ENCODE measurements around the gene WWOX.

WWOX gene

GRCh38 chr16:78249832-78250231 is 150.4 kb downstream of the WWOX start:
- DNase-seq: no peak
- no peak overlapping the region for H4K12ac ChIP-seq (ENCODE audit: low read depth, low read length)
- H2BK5ac ChIP-seq (ENCODE audit: low read depth, low read length, poor library complexity): no peak overlapping the region
- no peaks in the 10 kb centered on the region for H3K79me2 ChIP-seq (ENCODE audit: control insufficient read depth, insufficient read depth, low read length, poor library complexity)
- H2BK120ac ChIP-seq (ENCODE audit: insufficient read depth, low read length, poor library complexity): no peak overlapping the region
- H3K18ac ChIP-seq (ENCODE audit: low read length): no peak overlapping the region
- H4K8ac ChIP-seq (ENCODE audit: low read depth, low read length): no peak overlapping the region
- H3K4me2 ChIP-seq (ENCODE audit: low read length): no peak overlapping the region
- H3K36me3 ChIP-seq (ENCODE audit: control insufficient read depth in 1 of 2, insufficient read depth in 2 of 2, low read length in 2 of 2): no peaks in the 10 kb centered on the region
- H2AK5ac ChIP-seq (ENCODE audit: low read length): no peak overlapping the region
- WGBS (ENCODE audit: extremely low coverage, insufficient coverage, insufficient read length): no CpG with 5 or more reads among the region's 3 CpGs
- no peaks in the 10 kb centered on the region for H3K9me3 ChIP-seq (ENCODE audit: insufficient read depth, low read depth, low read length)
- H4K91ac ChIP-seq (ENCODE audit: low read depth, low read length): no peak overlapping the region
- H2BK12ac ChIP-seq (ENCODE audit: low read length): no peak overlapping the region
- H3K14ac ChIP-seq (ENCODE audit: low read length): no peak overlapping the region
- no peak overlapping the region for H3K4me3 ChIP-seq (ENCODE audit: low read depth, low read length)
- no peak overlapping the region for H3K27ac ChIP-seq (ENCODE audit: low read depth, low read length)
- peaks cover 0 to 2% of the 10 kb centered on the region in 2 experiments for H3K4me1 ChIP-seq (ENCODE audit: control insufficient read depth in 1 of 2, insufficient read depth in 2 of 2, low read length in 2 of 2)
- no peaks in the 10 kb centered on the region for H3K79me1 ChIP-seq (ENCODE audit: low read length)
- H3K4ac ChIP-seq (ENCODE audit: low read depth, low read length): no peak overlapping the region
- H3K9ac ChIP-seq (ENCODE audit: low read length): no peak overlapping the region
- H3K27me3 ChIP-seq (ENCODE audit: insufficient read depth, low read length): no peaks in the 10 kb centered on the region
- no peak overlapping the region for H3K23ac ChIP-seq (ENCODE audit: low read length)
- no peak overlapping the region for H2AFZ ChIP-seq (ENCODE audit: insufficient read depth, low read length, poor library complexity)

GRCh38 chr16:78251115-78251514 is 151.7 kb downstream of the WWOX start:
- Histone ChIP-seq H3K27ac (ENCODE audit: low read depth, low read length) (no peak overlapping the region), H3K4me1 (ENCODE audit: control insufficient read depth in 1 of 2, insufficient read depth in 2 of 2, low read length in 2 of 2) (peaks cover 0 to 2% of the 10 kb centered on the region in 2 experiments), H2AK5ac (ENCODE audit: low read length) (no peak overlapping the region), H4K91ac (ENCODE audit: low read depth, low read length) (no peak overlapping the region), H3K4me3 (ENCODE audit: low read depth, low read length) (no peak overlapping the region), H3K9ac (ENCODE audit: low read length) (no peak overlapping the region), H2BK12ac (ENCODE audit: low read length) (no peak overlapping the region), H3K79me2 (ENCODE audit: control insufficient read depth, insufficient read depth, low read length, poor library complexity) (no peaks in the 10 kb centered on the region), H3K36me3 (ENCODE audit: control insufficient read depth in 1 of 2, insufficient read depth in 2 of 2, low read length in 2 of 2) (no peaks in the 10 kb centered on the region), H3K79me1 (ENCODE audit: low read length) (no peaks in the 10 kb centered on the region), H2BK5ac (ENCODE audit: low read depth, low read length, poor library complexity) (no peak overlapping the region), H3K4ac (ENCODE audit: low read depth, low read length) (no peak overlapping the region), H2BK120ac (ENCODE audit: insufficient read depth, low read length, poor library complexity) (no peak overlapping the region), H3K27me3 (ENCODE audit: insufficient read depth, low read length) (no peaks in the 10 kb centered on the region), H3K9me3 (ENCODE audit: insufficient read depth, low read depth, low read length) (no peaks in the 10 kb centered on the region), H4K8ac (ENCODE audit: low read depth, low read length) (no peak overlapping the region), H3K14ac (ENCODE audit: low read length) (no peak overlapping the region), H3K23ac (ENCODE audit: low read length) (no peak overlapping the region), H3K18ac (ENCODE audit: low read length) (no peak overlapping the region), H2AFZ (ENCODE audit: insufficient read depth, low read length, poor library complexity) (no peak overlapping the region), H4K12ac (ENCODE audit: low read depth, low read length) (no peak overlapping the region), H3K4me2 (ENCODE audit: low read length) (no peak overlapping the region)
- WGBS (ENCODE audit: extremely low coverage, insufficient coverage, insufficient read length): no CpG with 5 or more reads among the region's 5 CpGs
- DNase-seq: no peak

GRCh38 chr16:78252757-78253156 is 153.3 kb downstream of the WWOX start:
- H3K36me3 ChIP-seq (ENCODE audit: control insufficient read depth in 1 of 2, insufficient read depth in 2 of 2, low read length in 2 of 2): no peaks in the 10 kb centered on the region
- WGBS (ENCODE audit: extremely low coverage, insufficient coverage, insufficient read length): no CpG with 5 or more reads among the region's 5 CpGs
- no peak overlapping the region for H3K9ac ChIP-seq (ENCODE audit: low read length)
- H3K23ac ChIP-seq (ENCODE audit: low read length): no peak overlapping the region
- no peak overlapping the region for H3K4me2 ChIP-seq (ENCODE audit: low read length)
- no peak overlapping the region for H2BK120ac ChIP-seq (ENCODE audit: insufficient read depth, low read length, poor library complexity)
- peaks cover 3 to 4% of the 10 kb centered on the region in 2 experiments for H3K4me1 ChIP-seq (ENCODE audit: control insufficient read depth in 1 of 2, insufficient read depth in 2 of 2, low read length in 2 of 2)
- H3K9me3 ChIP-seq (ENCODE audit: insufficient read depth, low read depth, low read length): no peaks in the 10 kb centered on the region
- no peak overlapping the region for H3K4ac ChIP-seq (ENCODE audit: low read depth, low read length)
- H3K27ac ChIP-seq (ENCODE audit: low read depth, low read length): no peak overlapping the region
- H3K27me3 ChIP-seq (ENCODE audit: insufficient read depth, low read length): no peaks in the 10 kb centered on the region
- no peak overlapping the region for H4K12ac ChIP-seq (ENCODE audit: low read depth, low read length)
- H2BK12ac ChIP-seq (ENCODE audit: low read length): no peak overlapping the region
- H2AFZ ChIP-seq (ENCODE audit: insufficient read depth, low read length, poor library complexity): no peak overlapping the region
- no peak overlapping the region for H4K8ac ChIP-seq (ENCODE audit: low read depth, low read length)
- H2AK5ac ChIP-seq (ENCODE audit: low read length): no peak overlapping the region
- no peak overlapping the region for H3K4me3 ChIP-seq (ENCODE audit: low read depth, low read length)
- no peak overlapping the region for H4K91ac ChIP-seq (ENCODE audit: low read depth, low read length)
- DNase-seq: no peak
- no peak overlapping the region for H2BK5ac ChIP-seq (ENCODE audit: low read depth, low read length, poor library complexity)
- H3K14ac ChIP-seq (ENCODE audit: low read length): no peak overlapping the region
- H3K79me2 ChIP-seq (ENCODE audit: control insufficient read depth, insufficient read depth, low read length, poor library complexity): no peaks in the 10 kb centered on the region
- H3K79me1 ChIP-seq (ENCODE audit: low read length): no peaks in the 10 kb centered on the region
- no peak overlapping the region for H3K18ac ChIP-seq (ENCODE audit: low read length)

- Histone ChIP-seq H3K14ac (ENCODE audit: low read length) (no peak overlapping the region), H3K36me3 (ENCODE audit: control insufficient read depth in 1 of 2, insufficient read depth in 2 of 2, low read length in 2 of 2) (no peaks in the 10 kb centered on the region), H3K9me3 (ENCODE audit: insufficient read depth, low read depth, low read length) (no peaks in the 10 kb centered on the region), H2BK120ac (ENCODE audit: insufficient read depth, low read length, poor library complexity) (no peak overlapping the region), H3K4ac (ENCODE audit: low read depth, low read length) (no peak overlapping the region), H4K12ac (ENCODE audit: low read depth, low read length) (no peak overlapping the region), H3K27me3 (ENCODE audit: insufficient read depth, low read length) (no peaks in the 10 kb centered on the region), H3K9ac (ENCODE audit: low read length) (no peak overlapping the region), H3K18ac (ENCODE audit: low read length) (no peak overlapping the region), H3K23ac (ENCODE audit: low read length) (no peak overlapping the region), H3K79me1 (ENCODE audit: low read length) (no peaks in the 10 kb centered on the region), H2BK12ac (ENCODE audit: low read length) (no peak overlapping the region), H3K4me3 (ENCODE audit: low read depth, low read length) (no peak overlapping the region), H2AK5ac (ENCODE audit: low read length) (no peak overlapping the region), H3K27ac (ENCODE audit: low read depth, low read length) (no peak overlapping the region), H4K91ac (ENCODE audit: low read depth, low read length) (no peak overlapping the region), H2BK5ac (ENCODE audit: low read depth, low read length, poor library complexity) (no peak overlapping the region), H3K4me2 (ENCODE audit: low read length) (no peak overlapping the region), H2AFZ (ENCODE audit: insufficient read depth, low read length, poor library complexity) (no peak overlapping the region), H3K4me1 (ENCODE audit: control insufficient read depth in 1 of 2, insufficient read depth in 2 of 2, low read length in 2 of 2) (peaks cover 3 to 4% of the 10 kb centered on the region in 2 experiments), H3K79me2 (ENCODE audit: control insufficient read depth, insufficient read depth, low read length, poor library complexity) (no peaks in the 10 kb centered on the region), H4K8ac (ENCODE audit: low read depth, low read length) (no peak overlapping the region)
- no peak for DNase-seq
- WGBS (ENCODE audit: extremely low coverage, insufficient coverage, insufficient read length): no CpG with 5 or more reads among the region's 1 CpG
Observed at GRCh38 chr16:78254841-78255240, 155.4 kb downstream of the WWOX start.
